ENCODE data around the gene DAP3. TPM values are rescaled to one million over a fixed set of nuclear protein-coding genes. Genes with fewer than 3 reads are reported as not detected.

DAP3 gene
- total and polyA plus RNA-seq, 9 of the 15 experiments (the other 6 are each of a cell fraction or from before 2014, with no cell fraction given), result 155 to 484 (median 298) TPM

- no peak for TF ChIP-seq HBP1 (CRISPR knock-in tag; IDR thresholded peaks at IDR 0.05)
- no peak for TF ChIP-seq TAF7 (tag; IDR thresholded peaks at IDR 0.05)
- no peak for TF ChIP-seq ZBTB2 (IDR thresholded peaks at IDR 0.05)
- TF ChIP-seq PBX2 (CRISPR knock-in tag; IDR thresholded peaks at IDR 0.05; ENCODE audit: low read depth), result no peak
- TF ChIP-seq PBX2 (tag; conservative IDR thresholded peaks at IDR 0.05; ENCODE audit: low read depth), result no peak
- TF ChIP-seq MIER1 (IDR thresholded peaks at IDR 0.05; ENCODE audit: low read depth), result no peak
- no peak for TF ChIP-seq ATF1 (CRISPR knock-in tag; IDR thresholded peaks at IDR 0.05)
- TF ChIP-seq ATF1 (tag; IDR thresholded peaks at IDR 0.05), result no peak
- no peak for TF ChIP-seq CEBPB (tag; IDR thresholded peaks at IDR 0.05)
- TF ChIP-seq CHCHD3 (CRISPR knock-in tag; IDR thresholded peaks at IDR 0.05), result no peak
Observed at GRCh38 chr1:155773221-155773620, 84.3 kb downstream of the DAP3 start (continued).
